GM18502 (cell line): Measurements from ENCODE around the gene NAV2.
"Not testable (repeated sequence)": the region's sequence is repeated elsewhere in the genome, so short reads cannot be mapped to it uniquely, and the experiment has no call there.

Source experiments
- ATAC-seq: cut with Tn5 transposase; IDR thresholded peaks from one replicate; pipeline ENCODE4 v1.9.1; 2021; ENCODE audit warnings: mild to moderate bottlenecking; ENCODE audit not compliant: unreplicated experiment, poor library complexity

Gene NAV2

GRCh38 chr11:19907839-19908238, 195.2 kb downstream of the NAV2 start:
- ATAC-seq = no peak

GRCh38 chr11:19910931-19911330, 198.3 kb downstream of the NAV2 start:
- no peak for ATAC-seq

GRCh38 chr11:19912115-19912957, 199.7 kb downstream of the NAV2 start:
- ATAC-seq = no peak

GRCh38 chr11:19912958-19913892, 200.6 kb downstream of the NAV2 start:
- ATAC-seq = no peak

- ATAC-seq = no peak
These were observed 201.2 kb downstream of the NAV2 start for GRCh38 chr11:19913893-19914249.

- no peak for ATAC-seq
These were observed 203.2 kb downstream of the NAV2 start for GRCh38 chr11:19915808-19916207.

GRCh38 chr11:19917069-19917468, 204.4 kb downstream of the NAV2 start:
- no peak for ATAC-seq

GRCh38 chr11:19918302-19919049, 205.8 kb downstream of the NAV2 start:
- no peak for ATAC-seq

- ATAC-seq = no peak
These were observed 206.5 kb downstream of the NAV2 start for GRCh38 chr11:19919050-19919561.

- ATAC-seq = no peak
These were observed 208.3 kb downstream of the NAV2 start for GRCh38 chr11:19920982-19921381.

- no peak for ATAC-seq
These were observed 209.5 kb downstream of the NAV2 start for GRCh38 chr11:19921976-19922688.

GRCh38 chr11:19922689-19923035, 210.0 kb downstream of the NAV2 start:
- no peak for ATAC-seq

- no peak for ATAC-seq
These were observed 211.0 kb downstream of the NAV2 start for GRCh38 chr11:19923626-19924025.

- ATAC-seq = no peak
These were observed 211.7 kb downstream of the NAV2 start for GRCh38 chr11:19924311-19924710.

- ATAC-seq = no peak
These were observed 212.1 kb downstream of the NAV2 start for GRCh38 chr11:19924716-19925115.

GRCh38 chr11:19927403-19927802, 214.8 kb downstream of the NAV2 start:
- ATAC-seq = not testable (repeated sequence)

- ATAC-seq = no peak
These were observed 216.5 kb downstream of the NAV2 start for GRCh38 chr11:19929147-19929546.

- ATAC-seq = no peak
These were observed 217.0 kb downstream of the NAV2 start for GRCh38 chr11:19929655-19930054.

GRCh38 chr11:19931141-19931770, 218.6 kb downstream of the NAV2 start:
- no peak for ATAC-seq
